B cell (primary cell): ENCODE results near the gene MBOAT7.

Experiments
- EZH2 ChIP-seq: IDR thresholded peaks from 2 replicates; pipeline ENCODE4 v1.6.1; 2012; ENCODE audit warnings: borderline replicate concordance, low read depth, mild to moderate bottlenecking, moderate library complexity, low read length; ENCODE audit not compliant: insufficient read depth, poor library complexity, severe bottlenecking
- TF ChIP-seq, protein P1 (sequence below): fragments of 200-600 bp; IDR thresholded peaks from one replicate; pipeline ENCODE4 v1.8.0; 2022; ENCODE audit warnings: antibody characterized with exemption, mild to moderate bottlenecking

DNA sequence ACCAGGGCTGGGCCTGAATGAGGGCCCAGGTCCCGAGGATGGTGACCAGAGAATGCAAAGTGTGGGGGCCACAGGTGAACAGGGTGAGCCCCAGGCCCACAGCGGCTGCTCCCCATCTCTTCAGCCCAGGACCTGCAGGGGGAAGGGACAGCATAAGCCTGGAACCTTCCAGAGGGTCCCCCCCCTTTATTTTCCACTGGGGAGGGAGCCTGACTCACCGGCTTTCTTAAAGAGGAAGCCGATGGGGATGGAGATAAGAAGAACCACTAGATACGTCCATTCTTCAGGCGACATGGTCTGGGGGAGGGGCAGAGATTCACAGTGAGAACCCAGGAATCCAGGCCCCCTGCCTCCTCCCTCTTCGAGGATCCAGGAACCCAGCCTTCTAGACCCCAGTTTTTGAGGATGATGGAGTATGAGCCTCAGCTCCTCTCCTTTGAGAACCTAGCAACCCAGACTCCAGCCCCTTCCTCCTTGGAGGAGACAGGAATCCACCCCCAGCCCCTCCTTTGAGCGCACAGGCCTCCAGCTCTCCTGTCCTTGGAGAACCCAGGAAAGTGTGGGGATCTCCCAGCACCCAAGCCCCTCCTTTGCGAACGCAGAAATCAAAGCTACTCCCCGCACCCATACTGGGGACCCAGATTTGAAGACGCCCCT, 1.0 kb downstream of the MBOAT7 start:
- TF ChIP-seq, protein P1, sequence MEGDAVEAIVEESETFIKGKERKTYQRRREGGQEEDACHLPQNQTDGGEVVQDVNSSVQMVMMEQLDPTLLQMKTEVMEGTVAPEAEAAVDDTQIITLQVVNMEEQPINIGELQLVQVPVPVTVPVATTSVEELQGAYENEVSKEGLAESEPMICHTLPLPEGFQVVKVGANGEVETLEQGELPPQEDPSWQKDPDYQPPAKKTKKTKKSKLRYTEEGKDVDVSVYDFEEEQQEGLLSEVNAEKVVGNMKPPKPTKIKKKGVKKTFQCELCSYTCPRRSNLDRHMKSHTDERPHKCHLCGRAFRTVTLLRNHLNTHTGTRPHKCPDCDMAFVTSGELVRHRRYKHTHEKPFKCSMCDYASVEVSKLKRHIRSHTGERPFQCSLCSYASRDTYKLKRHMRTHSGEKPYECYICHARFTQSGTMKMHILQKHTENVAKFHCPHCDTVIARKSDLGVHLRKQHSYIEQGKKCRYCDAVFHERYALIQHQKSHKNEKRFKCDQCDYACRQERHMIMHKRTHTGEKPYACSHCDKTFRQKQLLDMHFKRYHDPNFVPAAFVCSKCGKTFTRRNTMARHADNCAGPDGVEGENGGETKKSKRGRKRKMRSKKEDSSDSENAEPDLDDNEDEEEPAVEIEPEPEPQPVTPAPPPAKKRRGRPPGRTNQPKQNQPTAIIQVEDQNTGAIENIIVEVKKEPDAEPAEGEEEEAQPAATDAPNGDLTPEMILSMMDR, result no peak
- no peak for TF ChIP-seq EZH2
